C4-2B (cell line): Measurements from ENCODE around the gene RBPJL.

Experiments used
- CTCF ChIP-seq: fragments of 450-650 bp; conservative IDR thresholded peaks from 2 replicates; pipeline ENCODE4 v1.5.1; 2017; ENCODE audit warnings: mild to moderate bottlenecking
- ZFX ChIP-seq: fragments of 450-650 bp; IDR thresholded peaks from 2 replicates; pipeline ENCODE4 v1.6.1; 2017

- TF ChIP-seq ZFX (no peak), CTCF (no peak)
These were observed 18.7 kb downstream of the RBPJL start for GRCh38 chr20:45325371-45325770.
